IPS-15b (cell line): Measurements from ENCODE around the gene RMDN2.
"Not testable (repeated sequence)": the region's sequence is repeated elsewhere in the genome, so short reads cannot be mapped to it uniquely, and the experiment has no call there.

Source experiments
- H3K27me3 ChIP-seq: one replicate; pipeline ENCODE4 v1.6.1; 2013; ENCODE audit warnings: low read length; ENCODE audit not compliant: control insufficient read depth, insufficient read depth
- H3K36me3 ChIP-seq: one replicate; pipeline ENCODE4 v1.6.1; 2013; ENCODE audit warnings: low read length; ENCODE audit not compliant: control insufficient read depth, insufficient read depth
- H3K4me1 ChIP-seq: one replicate; pipeline ENCODE4 v1.6.1; 2013; ENCODE audit warnings: mild to moderate bottlenecking, low read length; ENCODE audit not compliant: control insufficient read depth, insufficient read depth
- H3K4me3 ChIP-seq: one replicate; pipeline ENCODE4 v1.5.1; 2013; ENCODE audit warnings: low read depth, low read length
- H3K9ac ChIP-seq: one replicate; pipeline ENCODE4 v1.6.1; 2013; ENCODE audit warnings: low read depth, mild to moderate bottlenecking, low read length
- H3K9me3 ChIP-seq: one replicate; pipeline ENCODE4 v1.6.1; 2013; ENCODE audit warnings: mild to moderate bottlenecking, low read length; ENCODE audit not compliant: control insufficient read depth, insufficient read depth

Gene RMDN2

DNA sequence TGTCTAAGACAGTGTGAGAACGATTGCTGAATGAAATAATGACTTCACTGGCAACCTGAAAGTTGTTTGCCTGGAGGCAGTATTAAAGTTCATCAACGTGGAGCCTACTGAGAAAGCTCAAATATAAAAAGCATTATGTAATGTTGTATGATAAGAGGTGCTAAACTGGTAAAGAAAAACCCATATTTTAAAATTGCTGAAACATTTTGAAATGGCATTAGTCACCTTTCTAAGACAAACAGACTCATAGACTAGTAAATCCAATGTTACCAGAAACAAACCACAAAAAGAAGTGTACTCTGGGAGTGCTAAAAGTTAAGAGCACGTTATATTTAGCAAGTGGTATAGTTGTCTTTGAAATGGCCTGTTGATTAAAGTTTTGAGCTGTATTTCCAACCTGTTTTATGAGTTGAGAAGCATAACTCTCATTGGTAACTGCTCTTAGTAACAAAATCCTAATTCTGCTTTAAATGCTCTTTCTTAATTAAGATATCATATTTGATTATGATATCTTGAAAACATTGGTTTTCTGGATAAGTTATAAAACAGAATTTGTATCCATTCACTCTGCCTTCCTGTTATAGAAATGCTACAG lies 88.2 kb downstream of the RMDN2 start:
- Histone ChIP-seq H3K27me3 (no peaks in the 10 kb centered on the region), H3K4me3 (no peak overlapping the region), H3K4me1 (no peaks in the 10 kb centered on the region), H3K36me3 (no peaks in the 10 kb centered on the region), H3K9me3 (peaks cover 4% of the 10 kb centered on the region), H3K9ac (no peak overlapping the region)

DNA sequence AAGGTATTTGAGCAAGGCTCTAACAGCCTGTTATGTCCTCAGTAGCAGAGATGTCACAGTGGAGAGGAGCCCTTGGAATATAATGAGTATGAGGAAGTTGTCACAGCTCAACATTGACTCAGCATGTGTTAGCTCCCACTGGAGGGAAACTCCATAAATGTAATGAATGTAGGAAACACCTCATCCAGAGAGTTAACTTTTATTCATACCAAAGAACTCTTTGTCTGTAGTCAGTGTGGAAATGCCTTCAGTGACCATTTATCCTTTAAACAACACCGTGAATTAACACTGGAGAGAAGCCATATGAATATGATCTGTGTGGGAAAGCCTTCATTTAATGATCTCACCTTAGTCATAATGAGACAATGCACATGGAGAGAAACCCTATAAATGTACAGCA lies 91.1 kb downstream of the RMDN2 start:
- Histone ChIP-seq H3K4me3 (no peak overlapping the region), H3K9ac (no peak overlapping the region), H3K9me3 (no peaks in the 10 kb centered on the region), H3K27me3 (no peaks in the 10 kb centered on the region), H3K36me3 (no peaks in the 10 kb centered on the region), H3K4me1 (no peaks in the 10 kb centered on the region)

DNA sequence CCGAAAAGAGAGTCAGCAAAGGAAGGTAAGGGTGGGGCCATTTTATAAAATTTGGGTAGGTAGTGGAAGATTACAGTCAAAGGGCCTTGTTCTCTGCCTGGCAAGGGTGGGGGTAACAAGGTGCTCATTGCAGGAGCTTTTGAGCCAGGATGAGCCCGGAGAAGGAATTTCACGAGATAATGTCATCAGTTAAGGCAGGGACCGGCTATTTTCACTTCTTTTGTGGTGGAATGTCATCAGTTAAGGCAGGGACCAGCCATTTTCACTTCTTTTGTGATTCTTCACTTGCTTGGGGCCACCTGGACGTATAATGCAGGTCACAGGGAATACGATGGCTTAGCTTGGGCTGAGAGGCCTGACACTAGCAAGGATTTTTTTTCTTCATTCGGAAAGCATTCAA lies 92.7 kb downstream of the RMDN2 start:
- no peaks in the 10 kb centered on the region for H3K4me1 ChIP-seq
- no peak overlapping the region for H3K4me3 ChIP-seq
- no peaks in the 10 kb centered on the region for H3K9me3 ChIP-seq
- no peaks in the 10 kb centered on the region for H3K36me3 ChIP-seq
- no peak overlapping the region for H3K9ac ChIP-seq
- H3K27me3 ChIP-seq = no peaks in the 10 kb centered on the region

DNA sequence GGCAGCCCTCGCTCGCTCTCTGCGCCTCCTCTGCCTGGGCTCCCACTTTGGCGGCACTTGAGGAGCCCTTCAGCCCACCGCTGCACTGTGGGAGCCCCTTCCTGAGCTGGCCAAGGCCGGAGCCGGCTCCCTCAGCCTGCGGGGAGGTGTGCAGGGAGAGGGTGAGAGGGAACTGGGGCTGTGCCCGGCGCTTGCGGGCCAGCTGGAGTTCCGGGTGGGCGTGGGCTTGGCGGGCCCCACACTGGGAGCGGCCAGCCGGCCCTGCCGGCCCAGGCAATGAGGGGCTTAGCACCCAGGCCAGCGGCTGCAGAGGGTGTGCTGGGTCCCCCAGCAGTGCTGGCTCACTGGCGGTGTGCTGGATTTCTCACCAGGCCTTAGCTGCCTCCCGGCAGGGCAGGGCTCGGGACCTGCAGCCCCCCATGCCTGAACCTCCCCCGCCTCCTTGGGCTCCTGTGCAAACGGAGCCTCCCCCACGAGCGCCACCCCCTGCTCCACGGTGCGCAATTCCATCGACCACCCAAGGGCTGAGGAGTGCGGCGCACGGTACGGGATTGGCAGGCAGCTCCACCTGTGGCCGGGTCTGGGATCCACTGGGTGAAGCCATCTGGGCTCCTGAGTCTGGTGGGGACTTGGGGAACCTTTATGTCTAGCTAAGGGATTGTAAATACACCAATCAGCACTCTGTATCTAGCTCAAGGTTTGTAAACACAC lies 95.4 kb downstream of the RMDN2 start:
- H3K36me3 ChIP-seq, H3K27me3 ChIP-seq, H3K9ac ChIP-seq, H3K4me3 ChIP-seq, H3K4me1 ChIP-seq, H3K9me3 ChIP-seq: not testable (repeated sequence)

DNA sequence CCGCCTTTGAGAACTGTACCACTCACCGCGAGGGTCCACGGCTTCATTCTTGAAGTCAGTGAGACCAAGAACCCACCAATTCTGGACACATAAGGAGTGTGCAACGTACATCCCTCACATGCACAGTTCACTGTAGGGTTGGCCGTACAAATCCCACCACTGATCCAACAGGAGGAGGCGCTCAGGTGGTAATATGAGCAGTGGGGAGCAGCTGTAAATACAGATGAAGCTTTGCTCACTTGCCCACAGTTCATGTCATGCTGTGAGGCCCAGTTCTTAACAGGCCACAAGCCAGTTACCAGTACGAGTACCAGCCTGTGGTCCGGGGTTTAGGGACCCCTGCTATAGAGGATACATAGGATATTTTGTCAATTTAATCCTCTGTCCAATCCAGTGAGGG lies 96.5 kb downstream of the RMDN2 start:
- no peaks in the 10 kb centered on the region for H3K4me1 ChIP-seq
- no peak overlapping the region for H3K9ac ChIP-seq
- H3K27me3 ChIP-seq = no peaks in the 10 kb centered on the region
- no peak overlapping the region for H3K4me3 ChIP-seq
- no peaks in the 10 kb centered on the region for H3K9me3 ChIP-seq
- no peaks in the 10 kb centered on the region for H3K36me3 ChIP-seq

DNA sequence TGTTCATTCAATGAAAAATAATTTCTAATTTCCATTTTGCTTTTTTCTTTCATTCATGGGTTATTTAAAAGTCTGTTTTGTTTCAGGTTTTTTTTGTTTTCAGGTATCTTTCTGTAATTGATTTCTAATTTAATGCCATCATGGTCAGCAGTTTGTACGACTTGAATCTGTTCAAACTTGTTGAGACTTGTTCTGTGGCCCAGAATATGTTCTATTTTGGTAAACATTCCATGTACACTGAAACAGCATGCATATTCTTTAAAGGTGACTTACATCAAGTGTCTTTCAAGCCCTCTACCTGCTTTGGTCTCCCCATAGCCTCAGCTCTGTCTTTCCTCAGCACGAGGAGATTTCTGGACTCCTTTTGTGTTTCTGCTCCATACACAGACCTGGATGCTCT lies 101.8 kb downstream of the RMDN2 start:
- Histone ChIP-seq H3K36me3 (no peaks in the 10 kb centered on the region), H3K9ac (no peak overlapping the region), H3K4me3 (no peak overlapping the region), H3K9me3 (no peaks in the 10 kb centered on the region), H3K4me1 (no peaks in the 10 kb centered on the region), H3K27me3 (no peaks in the 10 kb centered on the region)

DNA sequence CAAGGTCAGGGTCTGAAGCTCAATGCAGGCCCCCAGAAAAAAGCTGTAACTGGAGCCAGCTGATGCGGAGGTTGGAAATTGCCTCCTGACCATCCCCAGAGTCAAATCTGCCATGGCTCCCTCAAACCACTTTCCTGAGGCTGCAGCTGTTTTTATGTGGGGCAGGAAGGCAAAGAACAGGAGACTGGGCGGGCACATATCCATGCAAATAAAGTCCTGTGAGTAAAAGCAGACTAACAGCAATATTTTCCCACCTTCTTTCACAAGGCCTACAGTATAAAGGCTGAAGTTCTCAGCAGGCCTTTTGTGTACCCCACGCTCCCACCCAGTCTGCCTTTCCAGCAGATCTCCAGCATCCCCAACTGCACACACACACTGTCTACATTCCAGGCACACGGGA lies 103.7 kb downstream of the RMDN2 start:
- H3K4me3 ChIP-seq = no peak overlapping the region
- no peaks in the 10 kb centered on the region for H3K36me3 ChIP-seq
- no peaks in the 10 kb centered on the region for H3K4me1 ChIP-seq
- no peaks in the 10 kb centered on the region for H3K27me3 ChIP-seq
- H3K9ac ChIP-seq = no peak overlapping the region
- no peaks in the 10 kb centered on the region for H3K9me3 ChIP-seq

DNA sequence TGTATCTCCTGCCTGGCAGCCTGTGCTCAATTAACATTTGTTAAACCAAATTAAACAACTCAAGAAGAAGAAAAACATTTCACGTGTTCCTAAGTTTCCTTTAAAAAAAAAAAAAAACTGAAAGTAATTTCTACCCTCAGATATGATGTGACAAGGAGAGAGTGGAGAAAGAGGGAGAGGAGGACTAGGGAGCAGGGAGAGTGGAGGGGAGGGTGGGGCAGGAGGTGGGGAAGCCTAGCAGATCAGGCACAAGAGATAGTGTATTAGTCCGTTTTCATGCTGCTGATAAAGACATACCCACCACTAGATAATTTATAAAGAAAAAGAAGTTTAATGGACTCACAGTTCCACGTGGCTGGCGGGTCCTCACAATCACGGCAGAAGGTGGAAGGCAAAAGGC lies 104.4 kb downstream of the RMDN2 start:
- H3K9ac ChIP-seq = no peak overlapping the region
- no peaks in the 10 kb centered on the region for H3K36me3 ChIP-seq
- no peaks in the 10 kb centered on the region for H3K9me3 ChIP-seq
- no peaks in the 10 kb centered on the region for H3K27me3 ChIP-seq
- no peaks in the 10 kb centered on the region for H3K4me1 ChIP-seq
- no peak overlapping the region for H3K4me3 ChIP-seq

DNA sequence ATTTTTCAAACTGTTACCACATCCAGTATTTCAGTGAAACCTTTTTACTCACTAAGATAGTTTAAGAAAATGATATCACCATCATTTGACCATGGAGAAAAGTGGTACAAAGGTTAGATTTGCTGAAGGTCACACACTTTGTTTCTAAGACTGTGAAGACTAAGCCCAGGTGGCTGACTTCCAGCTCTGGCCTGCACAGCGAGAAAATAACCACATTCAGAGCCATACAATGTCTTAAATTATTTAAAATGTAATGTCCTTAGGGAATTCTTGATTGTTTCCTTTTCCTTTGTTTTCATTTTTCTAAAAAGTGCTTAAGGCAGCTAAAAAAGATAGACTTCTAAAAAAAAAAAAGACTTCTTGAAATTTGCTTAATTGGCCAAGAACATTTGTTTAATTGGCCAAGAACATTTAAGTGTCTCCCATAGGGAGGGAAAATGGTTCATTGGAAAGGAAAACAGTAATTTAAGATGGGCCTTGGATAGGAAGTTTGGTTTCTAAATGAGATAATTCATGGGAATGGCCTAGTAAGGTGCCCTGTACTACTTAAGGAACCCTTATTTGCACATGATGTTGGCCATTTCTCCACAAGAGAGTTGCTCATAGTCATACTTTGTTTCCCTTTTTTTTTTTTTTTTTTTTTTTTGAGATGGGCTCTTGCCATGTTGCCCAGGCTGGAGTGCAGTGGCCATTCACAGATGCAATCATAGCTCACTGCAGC lies 105.7 kb downstream of the RMDN2 start:
- no peaks in the 10 kb centered on the region for H3K9me3 ChIP-seq
- no peaks in the 10 kb centered on the region for H3K27me3 ChIP-seq
- H3K4me3 ChIP-seq = no peak overlapping the region
- no peaks in the 10 kb centered on the region for H3K4me1 ChIP-seq
- no peaks in the 10 kb centered on the region for H3K36me3 ChIP-seq
- H3K9ac ChIP-seq = no peak overlapping the region

DNA sequence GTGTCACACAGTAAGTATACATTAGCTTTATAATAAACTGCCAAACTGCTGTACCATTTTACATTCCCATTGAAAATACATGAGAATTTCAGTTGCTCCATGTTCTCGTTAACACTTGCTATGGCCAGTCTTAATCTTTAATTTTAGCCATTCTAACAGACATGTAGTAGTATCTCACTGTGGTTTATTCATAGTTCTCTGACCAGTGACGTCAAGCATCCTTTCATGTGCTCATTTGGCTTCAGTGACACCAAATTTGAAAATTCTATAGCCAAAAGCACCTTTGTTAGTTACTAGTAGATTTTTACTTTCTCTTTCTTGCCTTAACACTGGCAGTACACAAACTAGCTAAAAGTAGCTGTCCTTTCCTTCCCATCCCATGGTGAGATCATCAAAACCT lies 107.9 kb downstream of the RMDN2 start:
- Histone ChIP-seq H3K36me3 (no peaks in the 10 kb centered on the region), H3K27me3 (peaks cover 16% of the 10 kb centered on the region), H3K9me3 (no peaks in the 10 kb centered on the region), H3K4me3 (no peak overlapping the region), H3K4me1 (peaks cover 3% of the 10 kb centered on the region), H3K9ac (no peak overlapping the region)

DNA sequence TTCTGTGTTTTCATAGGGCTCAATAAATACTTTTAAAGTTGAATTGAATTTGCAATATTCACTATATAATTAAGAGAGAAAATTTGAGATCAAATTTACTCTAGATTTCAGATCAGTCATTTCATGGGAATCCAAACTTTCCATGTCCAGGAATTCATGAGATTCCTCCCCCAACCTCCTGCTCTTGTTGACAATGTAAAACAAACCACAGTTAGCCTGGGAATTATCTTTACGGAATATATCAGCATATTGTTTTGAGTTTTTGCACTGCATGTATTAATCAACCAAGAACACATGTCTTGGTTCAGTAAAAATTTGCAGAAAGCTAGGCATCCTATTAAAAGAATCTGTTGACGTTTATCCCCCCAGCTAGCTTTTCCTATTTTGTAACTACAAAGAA lies 108.6 kb downstream of the RMDN2 start:
- H3K27me3 ChIP-seq = peaks cover 20% of the 10 kb centered on the region
- H3K4me3 ChIP-seq = no peak overlapping the region
- H3K9me3 ChIP-seq = no peaks in the 10 kb centered on the region
- H3K9ac ChIP-seq = no peak overlapping the region
- peaks cover 7% of the 10 kb centered on the region for H3K4me1 ChIP-seq
- no peaks in the 10 kb centered on the region for H3K36me3 ChIP-seq

DNA sequence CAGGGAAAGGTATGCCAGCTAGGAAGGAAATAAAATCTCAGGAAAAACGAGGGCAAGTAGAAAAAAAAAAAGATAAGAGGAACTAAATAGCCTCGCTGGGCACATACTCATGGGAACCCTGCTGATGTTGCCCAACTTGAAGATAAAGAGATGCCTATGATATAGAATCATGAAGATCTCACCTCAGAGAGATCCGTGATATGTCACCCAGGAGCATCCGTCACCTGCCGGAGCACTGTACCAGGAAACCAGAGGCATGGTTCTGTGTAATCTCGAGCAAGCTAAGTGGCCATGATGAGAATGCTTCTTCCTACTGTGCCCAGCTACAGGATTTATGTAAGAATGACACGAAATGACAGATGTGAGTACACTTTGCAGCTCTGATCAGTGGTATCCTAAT lies 110.9 kb downstream of the RMDN2 start:
- H3K4me3 ChIP-seq = no peak overlapping the region
- H3K36me3 ChIP-seq = no peaks in the 10 kb centered on the region
- peaks cover 25% of the 10 kb centered on the region for H3K27me3 ChIP-seq
- no peak overlapping the region for H3K9ac ChIP-seq
- H3K9me3 ChIP-seq = no peaks in the 10 kb centered on the region
- H3K4me1 ChIP-seq = peaks cover 7% of the 10 kb centered on the region
